ENCODE measurements around the gene PMPCA.
"Not testable (repeated sequence)": the region's sequence is repeated elsewhere in the genome, so short reads cannot be mapped to it uniquely, and the experiment has no call there.

Gene PMPCA

DNA sequence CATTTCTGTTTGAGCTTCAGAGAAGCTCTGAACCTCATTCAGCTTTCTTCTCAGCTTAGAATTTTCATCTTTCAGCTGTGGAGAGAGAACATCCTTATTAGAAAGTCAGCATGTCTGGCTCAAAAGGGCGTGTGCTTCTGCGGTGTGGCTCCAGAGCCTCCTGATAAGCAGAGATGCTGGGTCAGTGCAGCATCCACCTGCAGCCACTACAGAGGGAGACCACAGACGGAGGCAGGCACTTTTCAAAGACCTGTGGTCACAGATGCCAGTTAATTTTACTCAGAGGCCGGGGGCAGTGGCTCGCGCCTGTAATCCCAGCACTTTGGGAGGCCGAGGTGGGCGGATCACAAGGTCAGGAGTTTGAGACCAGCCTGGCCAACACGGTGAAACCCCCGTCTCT lies 4.6 kb upstream of the PMPCA start:
- peaks cover 10 to 68% of the 10 kb centered on the region in 2 experiments; a peak in 2 of 3 replicates for H3K36me3 ChIP-seq (ENCODE audit: control insufficient read depth in 2 of 2, insufficient read depth in 1 of 2, low read length in 2 of 2)
- CTCF ChIA-PET; H3K4me3 ChIP-seq (ENCODE audit: low read depth, low read length); H3K27ac ChIP-seq (ENCODE audit: extremely low read depth, low read depth, low read length); H3K9me3 ChIP-seq (ENCODE audit: control insufficient read depth, insufficient read depth, low read depth, low read length); H3K4me1 ChIP-seq (ENCODE audit: control insufficient read depth, insufficient read depth, low read length): not testable (repeated sequence)
- TF ChIP-seq EGR2 (tag by site-specific recombination; IDR thresholded peaks at IDR 0.05; ENCODE audit: low read depth) = peak; percentile 57; the same call in 1 of the 2 replicates
- POLR2A ChIA-PET = interaction anchor here (0.6 to 1.0 kb wide), 3 partner anchors 19 to 266 kb away, joined by 3 to 7 read pairs (median 3); no protein-coding TSS in a partner anchor

DNA sequence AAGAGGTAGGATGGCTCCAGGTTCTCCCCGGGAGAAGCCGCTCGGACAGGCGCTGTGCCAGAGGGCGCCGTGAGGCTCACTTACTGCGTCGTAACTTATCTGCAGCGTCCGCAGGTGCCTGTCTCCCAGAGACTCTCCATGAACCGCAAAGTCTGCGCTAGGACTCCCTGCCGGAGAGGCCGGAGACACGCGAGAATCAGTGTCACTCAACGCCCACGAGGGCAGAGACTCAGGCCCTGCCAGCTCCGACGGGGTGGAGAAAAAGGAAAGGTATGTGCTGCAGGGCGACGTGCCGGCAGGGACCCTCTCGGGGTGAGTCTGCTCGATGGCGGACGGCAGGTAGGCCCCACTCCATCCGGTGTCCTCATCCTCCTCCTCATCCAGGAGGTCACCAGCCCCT lies 3.4 kb upstream of the PMPCA start:
- H3K27ac ChIP-seq (ENCODE audit: extremely low read depth, low read depth, low read length); H3K4me1 ChIP-seq (ENCODE audit: control insufficient read depth, insufficient read depth, low read length); H3K4me3 ChIP-seq (ENCODE audit: low read depth, low read length); CTCF ChIA-PET; H3K9me3 ChIP-seq (ENCODE audit: control insufficient read depth, insufficient read depth, low read depth, low read length): not testable (repeated sequence)
- POLR2A ChIA-PET = interaction anchor here (0.5 to 1.0 kb wide), 3 partner anchors 13 to 44 kb away, joined by 3 to 7 read pairs (median 5); no protein-coding TSS in a partner anchor
- H3K36me3 ChIP-seq (ENCODE audit: control insufficient read depth in 2 of 2, insufficient read depth in 1 of 2, low read length in 2 of 2) = peaks cover 10 to 62% of the 10 kb centered on the region in 2 experiments; a peak in 2 of 3 replicates

DNA sequence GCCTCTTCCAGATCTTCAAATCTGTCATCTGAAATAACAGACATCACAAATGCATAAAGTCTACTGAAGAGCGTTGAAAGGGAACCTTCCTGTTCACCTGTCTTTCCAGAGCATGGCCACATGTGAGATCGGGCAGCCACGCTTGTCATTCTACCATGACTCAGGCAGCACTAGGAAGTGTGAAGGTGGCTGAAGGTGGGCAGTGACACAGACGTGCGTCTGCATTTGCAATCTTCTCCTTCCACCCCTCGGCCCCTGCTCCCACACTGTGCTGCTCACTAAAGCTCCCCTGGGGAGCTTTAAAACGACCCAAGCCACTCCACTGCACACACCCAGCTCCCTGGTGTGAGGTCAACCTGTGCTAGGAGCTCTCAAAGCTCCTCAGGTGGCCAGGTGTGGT lies 2.5 kb upstream of the PMPCA start:
- ChIA-PET POLR2A (interaction anchor here (0.7 to 2.8 kb wide), 3 partner anchors 44 to 63 kb away, joined by 3 to 13 read pairs (median 5); no protein-coding TSS in a partner anchor), CTCF (interaction anchor here (0.6 to 2.6 kb wide), 5 partner anchors 7 to 621 kb away, joined by 3 to 28 read pairs (median 4); no protein-coding TSS in a partner anchor)
- H3K36me3 ChIP-seq (ENCODE audit: control insufficient read depth in 2 of 2, insufficient read depth in 1 of 2, low read length in 2 of 2) = peaks cover 10 to 63% of the 10 kb centered on the region in 2 experiments; a peak in 2 of 3 replicates
- H3K9me3 ChIP-seq (ENCODE audit: control insufficient read depth, insufficient read depth, low read depth, low read length) = no peaks in the 10 kb centered on the region
- TF ChIP-seq SP3 (tag by site-specific recombination; IDR thresholded peaks at IDR 0.05) (no peak), ZNF404 (tag by site-specific recombination; IDR thresholded peaks at IDR 0.05) (no peak), EGR2 (tag by site-specific recombination; IDR thresholded peaks at IDR 0.05; ENCODE audit: low read depth) (peak; percentile 64)
- H3K4me3 ChIP-seq (ENCODE audit: low read depth, low read length) = no peak overlapping the region
- peaks cover 11% of the 10 kb centered on the region for H3K4me1 ChIP-seq (ENCODE audit: control insufficient read depth, insufficient read depth, low read length)
- no peak overlapping the region for H3K27ac ChIP-seq (ENCODE audit: extremely low read depth, low read depth, low read length)

GRCh38 chr9:136409557-136410455 lies 652 bp upstream of the PMPCA start:
- no peaks in the 10 kb centered on the region for H3K9me3 ChIP-seq (ENCODE audit: control insufficient read depth, insufficient read depth, low read depth, low read length)
- ChIA-PET POLR2A (interaction anchor here (0.6 to 2.8 kb wide), 9 partner anchors 9 to 142 kb away, joined by 3 to 13 read pairs (median 3); no protein-coding TSS in a partner anchor), CTCF (interaction anchor here (0.6 to 2.6 kb wide), 5 partner anchors 9 to 222 kb away, joined by 3 to 28 read pairs (median 4); no protein-coding TSS in a partner anchor)
- TF ChIP-seq YY2 (tag by site-specific recombination; IDR thresholded peaks at IDR 0.05) = no peak
- TF ChIP-seq GLIS2 (tag by site-specific recombination; IDR thresholded peaks at IDR 0.05) = peak; percentile 26; the same call in 1 of the 2 replicates
- TF ChIP-seq ZBTB20 (tag by site-specific recombination; IDR thresholded peaks at IDR 0.05) = peak; percentile 7; the same call in 1 of the 2 replicates
- TF ChIP-seq ZNF10 (tag by site-specific recombination; IDR thresholded peaks at IDR 0.05) = 0 out of 2 replicates have a peak, but pooled peaks have one; percentile 16
- TF ChIP-seq ZBTB26 (tag by site-specific recombination; optimal IDR thresholded peaks at IDR 0.05) = peak; percentile 51
- TF ChIP-seq WT1 (tag by site-specific recombination; IDR thresholded peaks at IDR 0.05) = no peak
- TF ChIP-seq, protein P1, sequence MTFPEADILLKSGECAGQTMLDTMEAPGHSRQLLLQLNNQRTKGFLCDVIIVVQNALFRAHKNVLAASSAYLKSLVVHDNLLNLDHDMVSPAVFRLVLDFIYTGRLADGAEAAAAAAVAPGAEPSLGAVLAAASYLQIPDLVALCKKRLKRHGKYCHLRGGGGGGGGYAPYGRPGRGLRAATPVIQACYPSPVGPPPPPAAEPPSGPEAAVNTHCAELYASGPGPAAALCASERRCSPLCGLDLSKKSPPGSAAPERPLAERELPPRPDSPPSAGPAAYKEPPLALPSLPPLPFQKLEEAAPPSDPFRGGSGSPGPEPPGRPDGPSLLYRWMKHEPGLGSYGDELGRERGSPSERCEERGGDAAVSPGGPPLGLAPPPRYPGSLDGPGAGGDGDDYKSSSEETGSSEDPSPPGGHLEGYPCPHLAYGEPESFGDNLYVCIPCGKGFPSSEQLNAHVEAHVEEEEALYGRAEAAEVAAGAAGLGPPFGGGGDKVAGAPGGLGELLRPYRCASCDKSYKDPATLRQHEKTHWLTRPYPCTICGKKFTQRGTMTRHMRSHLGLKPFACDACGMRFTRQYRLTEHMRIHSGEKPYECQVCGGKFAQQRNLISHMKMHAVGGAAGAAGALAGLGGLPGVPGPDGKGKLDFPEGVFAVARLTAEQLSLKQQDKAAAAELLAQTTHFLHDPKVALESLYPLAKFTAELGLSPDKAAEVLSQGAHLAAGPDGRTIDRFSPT (tag by site-specific recombination; IDR thresholded peaks at IDR 0.05) = 0 out of 2 replicates have a peak, but pooled peaks have one; percentile 27
- 0 out of 2 replicates have a peak, but pooled peaks have one; percentile 9 for TF ChIP-seq KLF9 (tag by site-specific recombination; IDR thresholded peaks at IDR 0.05; ENCODE audit: low read depth)
- TF ChIP-seq ZNF174 (tag by site-specific recombination; IDR thresholded peaks at IDR 0.05) = no peak
- peak overlapping the region; percentile 75 for H3K4me3 ChIP-seq (ENCODE audit: low read depth, low read length)
- peaks cover 12 to 68% of the 10 kb centered on the region in 2 experiments; a peak in 2 of 3 replicates for H3K36me3 ChIP-seq (ENCODE audit: control insufficient read depth in 2 of 2, insufficient read depth in 1 of 2, low read length in 2 of 2)
- H3K27ac ChIP-seq (ENCODE audit: extremely low read depth, low read depth, low read length) = peak overlapping the region; percentile 89; the same call in 1 of the 2 replicates
- H3K4me1 ChIP-seq (ENCODE audit: control insufficient read depth, insufficient read depth, low read length) = peaks cover 11% of the 10 kb centered on the region
